SK-N-MC (cell line): ENCODE results near the gene LINC00237.

Experiments
- EZH2 ChIP-seq: fragments of 200-600 bp; sonication (generic); IDR thresholded peaks from one replicate; pipeline ENCODE4 v1.6.1; 2017; ENCODE audit warnings: antibody characterized with exemption
- FOXP2 ChIP-seq: optimal IDR thresholded peaks from 2 replicates; pipeline ENCODE3; 2011; ENCODE audit warnings: mild to moderate bottlenecking, moderate library complexity; ENCODE audit not compliant: insufficient read depth; ENCODE audit errors: extremely low read length, control extremely low read depth
- POLR2AphosphoS5 ChIP-seq: IDR thresholded peaks from 2 replicates; pipeline ENCODE4 v1.6.1; 2012; ENCODE audit warnings: mild to moderate bottlenecking, low read depth, low read length, borderline replicate concordance

GRCh38 chr20:21104921-21105320, 1.2 kb downstream of the LINC00237 start:
- TF ChIP-seq EZH2 (no peak), POLR2AphosphoS5 (no peak), FOXP2 (no peak)
